ENCODE measurements around the gene SAMSN1. TPM values are rescaled to one million over a fixed set of nuclear protein-coding genes. Genes with fewer than 3 reads are reported as not detected.

The SAMSN1 gene
- polyA plus RNA-seq, 1 donor (not counting 4 experiments of a cell fraction or from before 2014, with no cell fraction given) = not detected

- Histone ChIP-seq H3K9me3 (ENCODE audit: control insufficient read depth, low read depth, low read length) (no peaks in the 10 kb centered on the region), H3K4me2 (ENCODE audit: control insufficient read depth, extremely low read depth, insufficient read depth, low read depth, low read length) (no peak overlapping the region), H3K9ac (ENCODE audit: control insufficient read depth, extremely low read depth, insufficient read depth, low read length) (no peak overlapping the region), H3K27me3 (ENCODE audit: control insufficient read depth, extremely low read depth, insufficient read depth, low read length) (no peaks in the 10 kb centered on the region), H3K27ac (ENCODE audit: control insufficient read depth, insufficient read depth, low read length) (no peak overlapping the region), H3K4me1 (ENCODE audit: control insufficient read depth, extremely low read depth, insufficient read depth, low read length) (no peaks in the 10 kb centered on the region), H3K36me3 (ENCODE audit: control insufficient read depth in 2 of 2, extremely low read depth in 1 of 2, insufficient read depth in 2 of 2, low read length in 2 of 2) (no peaks in the 10 kb centered on the region), H3K9me1 (ENCODE audit: control insufficient read depth, extremely low read depth, insufficient read depth, low read length) (no peaks in the 10 kb centered on the region), H3K79me2 (ENCODE audit: control insufficient read depth, insufficient read depth, low read length) (no peaks in the 10 kb centered on the region), H3K4me3 (ENCODE audit: control insufficient read depth in 2 of 3, extremely low read depth in 1 of 3, insufficient read depth in 2 of 3, low read depth in 1 of 3, low read length in 3 of 3) (no peak overlapping the region), H4K20me1 (ENCODE audit: control insufficient read depth, extremely low read depth, insufficient read depth, low read length) (no peaks in the 10 kb centered on the region), H2AFZ (ENCODE audit: control insufficient read depth, low read length) (no peak overlapping the region)
- no peak for TF ChIP-seq CTCF (optimal IDR thresholded peaks at IDR 0.05 in 1 of 3, IDR thresholded peaks at IDR 0.05 in 1 of 3, conservative IDR thresholded peaks at IDR 0.05 in 1 of 3; ENCODE audit: extremely low read depth in 1 of 3, insufficient read depth in 2 of 3, low read length in 3 of 3)
- dilution Hi-C loops (cut with MboI; ENCODE audit: extremely low pct_ligation_motif_present, low sequenced_read_pairs) = no loop called here
- FAIRE-seq (no peak), DNase-seq (ENCODE audit: low read depth, low spot score) (no peak)
Measured at GRCh38 chr21:14585122-14585521, 39.0 kb upstream of the SAMSN1 start.

- no peak for TF ChIP-seq EZH2 (IDR thresholded peaks at IDR 0.05; ENCODE audit: low read length)
- no peak for TF ChIP-seq CTCF (optimal IDR thresholded peaks at IDR 0.05 in 1 of 3, IDR thresholded peaks at IDR 0.05 in 1 of 3, conservative IDR thresholded peaks at IDR 0.05 in 1 of 3; ENCODE audit: extremely low read depth in 1 of 3, insufficient read depth in 2 of 3, low read length in 3 of 3)
- no peak for DNase-seq (ENCODE audit: low read depth, low spot score)
- Histone ChIP-seq H3K4me1 (ENCODE audit: control insufficient read depth, extremely low read depth, insufficient read depth, low read length) (no peaks in the 10 kb centered on the region), H3K27me3 (ENCODE audit: control insufficient read depth, extremely low read depth, insufficient read depth, low read length) (no peaks in the 10 kb centered on the region), H3K4me2 (ENCODE audit: control insufficient read depth, extremely low read depth, insufficient read depth, low read depth, low read length) (no peak overlapping the region), H3K36me3 (ENCODE audit: control insufficient read depth in 2 of 2, extremely low read depth in 1 of 2, insufficient read depth in 2 of 2, low read length in 2 of 2) (no peaks in the 10 kb centered on the region), H3K4me3 (ENCODE audit: control insufficient read depth in 2 of 3, extremely low read depth in 1 of 3, insufficient read depth in 2 of 3, low read depth in 1 of 3, low read length in 3 of 3) (no peak overlapping the region), H3K79me2 (ENCODE audit: control insufficient read depth, insufficient read depth, low read length) (no peaks in the 10 kb centered on the region), H2AFZ (ENCODE audit: control insufficient read depth, low read length) (no peak overlapping the region), H3K9ac (ENCODE audit: control insufficient read depth, extremely low read depth, insufficient read depth, low read length) (no peak overlapping the region), H4K20me1 (ENCODE audit: control insufficient read depth, extremely low read depth, insufficient read depth, low read length) (no peaks in the 10 kb centered on the region), H3K9me1 (ENCODE audit: control insufficient read depth, extremely low read depth, insufficient read depth, low read length) (no peaks in the 10 kb centered on the region), H3K27ac (ENCODE audit: control insufficient read depth, insufficient read depth, low read length) (no peak overlapping the region), H3K9me3 (ENCODE audit: control insufficient read depth, low read depth, low read length) (no peaks in the 10 kb centered on the region)
- no peak for FAIRE-seq
- dilution Hi-C loops (cut with MboI; ENCODE audit: extremely low pct_ligation_motif_present, low sequenced_read_pairs) = no loop called here
Measured at GRCh38 chr21:14584357-14585095, 38.4 kb upstream of the SAMSN1 start.

Measured in keratinocyte (primary cell).